H1 (cell line): ENCODE results near the gene NSFL1C. TPM values are rescaled to one million over a fixed set of nuclear protein-coding genes. Genes with fewer than 3 reads are reported as not detected.

Source experiments
- CTCF ChIA-PET: fragments of 300-600 bp; sonication (Branson Sonifier 250); formaldehyde crosslinking; loops from one replicate; lab custom pipeline; 2021; ENCODE audit not compliant: partially characterized antibody; lab: Charles Lee
- POLR2A ChIA-PET: fragments of 300-600 bp; sonication (Branson Sonifier 250); formaldehyde crosslinking; loops from one replicate; lab custom pipeline; 2021; ENCODE audit warnings: inconsistent platforms; ENCODE audit not compliant: partially characterized antibody; lab: Charles Lee
- DNase-seq, 2 experiments: peaks; one replicate each; pipeline versions ENCODE4 v3.0.0 to v3.0.0-alpha.2; 2010 to 2022; ENCODE audit warnings: low spot score in 2 of 2, low read depth in 1 of 2, mixed read lengths in 1 of 2
- FAIRE-seq: peaks from 2 replicates; lab custom pipeline; 2011; peaks lifted over from hg19 to GRCh38; lab: Jason Lieb, UNC
- H2AFZ ChIP-seq: 2 replicates; pipeline ENCODE4 v1.8.1; 2012; ENCODE audit warnings: low read length, inconsistent platforms
- H2AK5ac ChIP-seq: 2 replicates; pipeline ENCODE4 v1.6.1; 2013; ENCODE audit warnings: low read depth, low read length
- H2BK120ac ChIP-seq: replicated peaks from 2 replicates; pipeline ENCODE3; 2013; ENCODE audit warnings: low read depth, low read length, inconsistent platforms
- H2BK12ac ChIP-seq: 2 replicates; pipeline ENCODE4 v1.6.1; 2013; ENCODE audit warnings: low read depth, low read length
- H2BK15ac ChIP-seq: 2 replicates; pipeline ENCODE4 v1.6.1; 2013; ENCODE audit warnings: low read length
- H2BK20ac ChIP-seq: 2 replicates; pipeline ENCODE4 v1.6.1; 2013; ENCODE audit warnings: low read length
- H2BK5ac ChIP-seq: 2 replicates; pipeline ENCODE4 v1.6.1; 2013; ENCODE audit warnings: low read depth, low read length
- H3K14ac ChIP-seq: 2 replicates; pipeline ENCODE4 v1.6.1; 2013; ENCODE audit warnings: inconsistent platforms; ENCODE audit not compliant: insufficient read length
- H3K18ac ChIP-seq: 2 replicates; pipeline ENCODE4 v1.6.1; 2013; ENCODE audit warnings: low read length; ENCODE audit errors: extremely low read depth
- H3K23ac ChIP-seq: 2 replicates; pipeline ENCODE4 v1.6.1; 2013; ENCODE audit warnings: inconsistent platforms; ENCODE audit not compliant: insufficient read length
- H3K23me2 ChIP-seq: 2 replicates; pipeline ENCODE4 v1.6.1; 2013; ENCODE audit warnings: low read depth, low read length
- H3K27ac ChIP-seq: 2 replicates; pipeline ENCODE4 v1.6.1; 2011; ENCODE audit warnings: low read depth, low read length, inconsistent platforms
- H3K27me3 ChIP-seq, 4 experiments: replicated peaks in 1 of 4; 1 replicate in 1 of 4; 2 replicates in 3 of 4; pipeline versions ENCODE4 v1.6.1 to v1.8.1; 2011 to 2013; ENCODE audit warnings: low read length in 3 of 4, mild to moderate bottlenecking in 3 of 4, inconsistent platforms in 2 of 4, mixed read lengths in 2 of 4, moderate library complexity in 1 of 4; ENCODE audit not compliant: control insufficient read depth in 3 of 4, insufficient read depth in 3 of 4; ENCODE audit errors: extremely low read depth in 1 of 4
- H3K36me3 ChIP-seq, 4 experiments: 2 replicates each; pipeline versions ENCODE4 v1.6.1 to v1.8.1; 2011 to 2013; ENCODE audit warnings: mild to moderate bottlenecking in 4 of 4, low read length in 3 of 4, moderate library complexity in 2 of 4, control low read depth in 1 of 4, inconsistent platforms in 1 of 4; ENCODE audit not compliant: insufficient read depth in 4 of 4, control insufficient read depth in 2 of 4
- H3K4ac ChIP-seq: replicated peaks from 2 replicates; pipeline ENCODE3; 2013; ENCODE audit warnings: low read length, low read depth, mixed read lengths, inconsistent platforms; ENCODE audit not compliant: insufficient read length
- H3K4me1 ChIP-seq, 4 experiments: replicated peaks in 1 of 4; 1 replicate in 1 of 4; 2 replicates in 3 of 4; pipeline versions ENCODE4 v1.6.1 to v1.8.1; 2011 to 2013; ENCODE audit warnings: low read length in 3 of 4, inconsistent platforms in 2 of 4, mixed read lengths in 1 of 4; ENCODE audit not compliant: insufficient read depth in 4 of 4, control insufficient read depth in 3 of 4
- H3K4me2 ChIP-seq, 2 experiments: 2 replicates each; pipeline versions ENCODE4 v1.6.1 to v1.8.1; 2011 to 2013; ENCODE audit warnings: low read depth in 2 of 2, low read length in 2 of 2, control low read depth in 1 of 2, inconsistent platforms in 1 of 2, mild to moderate bottlenecking in 1 of 2; ENCODE audit not compliant: insufficient read depth in 1 of 2
- H3K4me3 ChIP-seq, 4 experiments: fragments of 200-600, 300-600 bp in 1 of 4; sonication (generic), shearing (Covaris generic), sonication (Bioruptor Twin) in 1 of 4; 2 replicates each; pipeline versions ENCODE4 v1.5.1 to v1.8.1; 2011 to 2016; ENCODE audit warnings: low read length in 4 of 4, low read depth in 3 of 4, control low read depth in 2 of 4, inconsistent platforms in 2 of 4, mild to moderate bottlenecking in 2 of 4, mixed read lengths in 1 of 4, moderate library complexity in 1 of 4; ENCODE audit not compliant: insufficient read depth in 2 of 4; ENCODE audit errors: extremely low read depth in 1 of 4
- H3K56ac ChIP-seq: replicated peaks from 2 replicates; pipeline ENCODE3; 2013; ENCODE audit warnings: low read depth, mild to moderate bottlenecking, mixed read lengths, low read length, inconsistent platforms; ENCODE audit not compliant: insufficient read length
- H3K79me1 ChIP-seq: 2 replicates; pipeline ENCODE4 v1.6.1; 2013; ENCODE audit warnings: low read depth, low read length, control low read depth
- H3K79me2 ChIP-seq, 2 experiments: 2 replicates each; pipeline versions ENCODE4 v1.6.1 to v1.8.1; 2012 to 2013; ENCODE audit warnings: low read length in 2 of 2, mild to moderate bottlenecking in 2 of 2, inconsistent platforms in 1 of 2; ENCODE audit not compliant: insufficient read depth in 2 of 2, control insufficient read depth in 1 of 2
- H3K9ac ChIP-seq, 4 experiments: replicated peaks in 1 of 4; 1 replicate in 1 of 4; 2 replicates in 3 of 4; pipeline versions ENCODE4 v1.6.1 to v1.8.1; 2011 to 2013; ENCODE audit warnings: low read depth in 3 of 4, low read length in 3 of 4, control low read depth in 2 of 4, mild to moderate bottlenecking in 2 of 4, moderate library complexity in 2 of 4, inconsistent platforms in 1 of 4; ENCODE audit errors: extremely low read depth in 1 of 4
- H3K9me3 ChIP-seq, 2 experiments: 2 replicates each; pipeline versions ENCODE4 v1.6.1 to v1.8.1; 2012 to 2013; ENCODE audit warnings: mild to moderate bottlenecking in 2 of 2, moderate library complexity in 2 of 2, control low read depth in 1 of 2, inconsistent platforms in 1 of 2, low read depth in 1 of 2, low read length in 1 of 2, mixed read lengths in 1 of 2; ENCODE audit not compliant: insufficient read depth in 2 of 2
- H4K20me1 ChIP-seq, 2 experiments: replicated peaks in 1 of 2; 2 replicates each; pipeline versions ENCODE3 to v1.8.1; 2011 to 2013; ENCODE audit warnings: inconsistent platforms in 2 of 2, low read length in 2 of 2, mild to moderate bottlenecking in 1 of 2; ENCODE audit not compliant: insufficient read depth in 2 of 2, control insufficient read depth in 1 of 2
- H4K5ac ChIP-seq: 2 replicates; pipeline ENCODE4 v1.6.1; 2013; ENCODE audit warnings: low read length, low read depth, mixed read lengths, inconsistent platforms; ENCODE audit not compliant: insufficient read length
- H4K8ac ChIP-seq: 2 replicates; pipeline ENCODE4 v1.8.0; 2013; ENCODE audit warnings: mild to moderate bottlenecking, moderate library complexity, low read length, inconsistent platforms; ENCODE audit not compliant: insufficient read depth; ENCODE audit errors: extremely low read depth
- H4K91ac ChIP-seq: replicated peaks from 2 replicates; pipeline ENCODE3; 2013; ENCODE audit warnings: low read length, mixed read lengths, inconsistent platforms; ENCODE audit not compliant: insufficient read length
- SIX5 ChIP-seq: IDR thresholded peaks from 2 replicates; pipeline ENCODE4 v1.6.1; 2011; ENCODE audit warnings: mild to moderate bottlenecking, low read depth, low read length
- WGBS, 2 experiments: shearing (Covaris generic) in 1 of 2; methylation state at CpG; one replicate each; pipeline versions ENCODE4 v1.1.6 to v1.1.7; 2013 to 2015; ENCODE audit warnings: low lambda C conversion rate in 2 of 2, mixed read lengths in 2 of 2, inconsistent platforms in 1 of 2, low coverage in 1 of 2, missing lambda C conversion rate in 1 of 2; ENCODE audit not compliant: insufficient replicate concordance in 2 of 2, insufficient coverage in 1 of 2, insufficient read length in 1 of 2; ENCODE audit errors: extremely low coverage in 1 of 2, missing lambda C conversion rate in 1 of 2; 5-methylcytosine and 5-hydroxymethylcytosine counted together
- polyA plus RNA-seq, 7 experiments: library from polyadenylated mRNA; depleted of rRNA in 3 of 7; stranded (reverse) in 5 of 7; unstranded in 2 of 7; fragments of >200 nt in 5 of 7; fragments of 200-250 nt in 2 of 7; gene quantifications; 1 replicate in 5 of 7; 2 replicates in 1 of 7; 4 replicates in 1 of 7; pipeline versions ENCODE4 v1.2.1 to v1.2.3, GENCODE V29; 2011 to 2013; ENCODE audit warnings: missing spikeins in 2 of 7, mixed read lengths in 2 of 7
- total RNA-seq: library from RNA; stranded (reverse); fragmentation: NEBNext Ultra II Directional; extraction: Animal tissue kit (Norgen Biotek cat#: 25700); gene quantifications from 2 replicates; pipeline ENCODE4 v1.2.1, GENCODE V29; 2021

NSFL1C gene
- total and polyA plus RNA-seq, 2 of the 8 experiments (the other 6 are each of a cell fraction or from before 2014, with no cell fraction given): 21.6 to 98.0 TPM

DNA sequence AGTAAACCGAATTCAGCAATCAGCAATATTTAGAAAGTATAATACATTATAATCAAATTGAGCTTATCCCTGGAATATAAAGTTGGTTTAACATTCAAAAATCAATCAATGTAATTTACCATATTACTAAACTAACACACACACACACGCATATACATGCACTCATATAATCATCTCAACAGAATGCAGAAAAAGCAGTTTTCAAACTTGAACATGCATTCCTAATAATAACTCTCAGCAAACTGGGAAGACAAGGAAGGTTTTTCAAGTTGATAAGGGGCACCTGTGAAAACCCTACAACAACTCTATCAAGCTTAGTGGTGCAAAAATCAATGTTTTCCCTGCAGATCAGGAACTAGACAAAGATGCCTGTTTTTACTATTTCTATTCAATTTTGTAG lies 19.9 kb upstream of the NSFL1C start:
- no peak overlapping the region for H3K27ac ChIP-seq
- CTCF ChIA-PET: interaction anchor here (1.2 kb wide), 1 partner anchor 18 kb away, joined by 4 read pairs; no protein-coding TSS in a partner anchor

More for the DNA sequence above, 19.9 kb upstream of the NSFL1C start:
- H3K4ac ChIP-seq: no peak overlapping the region
- H3K9ac ChIP-seq: no peak overlapping the region
- no peak overlapping the region for H2BK5ac ChIP-seq
- no peak overlapping the region for H3K14ac ChIP-seq
- no peak overlapping the region for H4K8ac ChIP-seq
- FAIRE-seq (no peak), DNase-seq (no peak)
- H3K56ac ChIP-seq: no peak overlapping the region
- H4K5ac ChIP-seq: no peak overlapping the region
- H3K4me1 ChIP-seq: no peaks in the 10 kb centered on the region
- TF ChIP-seq SIX5: no peak
- POLR2A ChIA-PET: no interaction called here
- no peak overlapping the region for H3K4me2 ChIP-seq
- H3K23me2 ChIP-seq: no peaks in the 10 kb centered on the region
- H3K23ac ChIP-seq: no peak overlapping the region
- H3K27me3 ChIP-seq: no peaks in the 10 kb centered on the region
- H3K18ac ChIP-seq: no peak overlapping the region
- 83% methylated on average over 2 of the region's 2 CpGs; no CpG with 5 or more reads in 1 of the 2 experiments for WGBS, 2 experiments
- H3K79me1 ChIP-seq: no peaks in the 10 kb centered on the region
- no peak overlapping the region for H2BK120ac ChIP-seq
- no peaks in the 10 kb centered on the region for H3K79me2 ChIP-seq
- H2BK20ac ChIP-seq: no peak overlapping the region
- H3K36me3 ChIP-seq: no peaks in the 10 kb centered on the region
- no peak overlapping the region for H4K91ac ChIP-seq
- no peak overlapping the region for H2AK5ac ChIP-seq
- no peak overlapping the region for H2AFZ ChIP-seq
- no peak overlapping the region for H2BK12ac ChIP-seq
- no peaks in the 10 kb centered on the region for H3K9me3 ChIP-seq
- no peak overlapping the region for H2BK15ac ChIP-seq
- no peak overlapping the region for H3K4me3 ChIP-seq
- H4K20me1 ChIP-seq: no peaks in the 10 kb centered on the region
